ENCODE results near the gene VTCN1. TPM values are rescaled to one million over a fixed set of nuclear protein-coding genes. Genes with fewer than 3 reads are reported as not detected.
"Not testable (repeated sequence)": the region's sequence is repeated elsewhere in the genome, so short reads cannot be mapped to it uniquely, and the experiment has no call there.

VTCN1 gene
- polyA plus RNA-seq, 4 donors = 0.03 to 0.27 (median 0.10) TPM; not detected in 1

- no peak overlapping the region for H3K27ac ChIP-seq (ENCODE audit: low read depth in 1 of 3, low read length in 2 of 3)
- no peaks in the 10 kb centered on the region for H3K9me3 ChIP-seq (ENCODE audit: control insufficient read depth in 2 of 2, insufficient read depth in 1 of 2, low read depth in 1 of 2, low read length in 1 of 2)
- no peak for FAIRE-seq
- H3K4me3 ChIP-seq (ENCODE audit: low read depth in 1 of 3, low read length in 3 of 3) = no peak overlapping the region
- WGBS, 3 donors = 88 to 95% (median 90%) methylated on average over 2 of the region's 2 CpGs
- no peaks in the 10 kb centered on the region for H3K27me3 ChIP-seq (ENCODE audit: control insufficient read depth in 3 of 3, insufficient read depth in 3 of 3, low read length in 3 of 3)
- DNase-seq = no peak
- H3K36me3 ChIP-seq (ENCODE audit: control insufficient read depth in 3 of 3, insufficient read depth in 2 of 3, low read depth in 1 of 3, low read length in 3 of 3) = peaks cover 0 to 9% (median 2%) of the 10 kb centered on the region in 3 donors
- H3K4me1 ChIP-seq (ENCODE audit: control insufficient read depth in 3 of 3, insufficient read depth in 2 of 3, low read depth in 1 of 3, low read length in 2 of 3) = peaks cover 0 to 5% (median 0%) of the 10 kb centered on the region in 3 donors
These were observed 104.2 kb downstream of the VTCN1 start for GRCh38 chr1:117106478-117106877.

GRCh38 chr1:117105722-117106121 lies 105.0 kb downstream of the VTCN1 start:
- H3K9me3 ChIP-seq (ENCODE audit: control insufficient read depth in 2 of 2, insufficient read depth in 1 of 2, low read depth in 1 of 2, low read length in 1 of 2) = no peaks in the 10 kb centered on the region
- no peak for FAIRE-seq
- H3K4me1 ChIP-seq (ENCODE audit: control insufficient read depth in 3 of 3, insufficient read depth in 2 of 3, low read depth in 1 of 3, low read length in 2 of 3) = peaks cover 0 to 5% (median 0%) of the 10 kb centered on the region in 3 donors
- H3K4me3 ChIP-seq (ENCODE audit: low read depth in 1 of 3, low read length in 3 of 3) = no peak overlapping the region
- H3K27me3 ChIP-seq (ENCODE audit: control insufficient read depth in 3 of 3, insufficient read depth in 3 of 3, low read length in 3 of 3) = no peaks in the 10 kb centered on the region
- H3K36me3 ChIP-seq (ENCODE audit: control insufficient read depth in 3 of 3, insufficient read depth in 2 of 3, low read depth in 1 of 3, low read length in 3 of 3) = peaks cover 0 to 9% (median 2%) of the 10 kb centered on the region in 3 donors
- no peak overlapping the region for H3K27ac ChIP-seq (ENCODE audit: low read depth in 1 of 3, low read length in 2 of 3)
- DNase-seq = peak; percentile 37 to 64

GRCh38 chr1:117104986-117105385 lies 105.7 kb downstream of the VTCN1 start:
- peak in 1 of 2 donors; percentile 52 for DNase-seq
- Histone ChIP-seq H3K36me3 (ENCODE audit: control insufficient read depth in 3 of 3, insufficient read depth in 2 of 3, low read depth in 1 of 3, low read length in 3 of 3) (peaks cover 2 to 14% (median 2%) of the 10 kb centered on the region in 3 donors), H3K27me3 (ENCODE audit: control insufficient read depth in 3 of 3, insufficient read depth in 3 of 3, low read length in 3 of 3) (no peaks in the 10 kb centered on the region), H3K4me3 (ENCODE audit: low read depth in 1 of 3, low read length in 3 of 3) (no peak overlapping the region), H3K4me1 (ENCODE audit: control insufficient read depth in 3 of 3, insufficient read depth in 2 of 3, low read depth in 1 of 3, low read length in 2 of 3) (peaks cover 0 to 5% (median 0%) of the 10 kb centered on the region in 3 donors), H3K27ac (ENCODE audit: low read depth in 1 of 3, low read length in 2 of 3) (no peak overlapping the region), H3K9me3 (ENCODE audit: control insufficient read depth in 2 of 2, insufficient read depth in 1 of 2, low read depth in 1 of 2, low read length in 1 of 2) (no peaks in the 10 kb centered on the region)
- FAIRE-seq = no peak
- 72 to 90% (median 89%) methylated on average over 3 of the region's 3 CpGs for WGBS, 3 donors

GRCh38 chr1:117101858-117102257 lies 108.9 kb downstream of the VTCN1 start:
- H3K36me3 ChIP-seq (ENCODE audit: control insufficient read depth in 3 of 3, insufficient read depth in 2 of 3, low read depth in 1 of 3, low read length in 3 of 3) = peaks cover 4 to 11% (median 8%) of the 10 kb centered on the region in 3 donors
- not testable (repeated sequence) for H3K4me1 ChIP-seq (ENCODE audit: control insufficient read depth in 3 of 3, insufficient read depth in 2 of 3, low read depth in 1 of 3, low read length in 2 of 3); H3K27ac ChIP-seq (ENCODE audit: low read depth in 1 of 3, low read length in 2 of 3); FAIRE-seq; H3K9me3 ChIP-seq (ENCODE audit: control insufficient read depth in 2 of 2, insufficient read depth in 1 of 2, low read depth in 1 of 2, low read length in 1 of 2); DNase-seq; H3K27me3 ChIP-seq (ENCODE audit: control insufficient read depth in 3 of 3, insufficient read depth in 3 of 3, low read length in 3 of 3); H3K4me3 ChIP-seq (ENCODE audit: low read depth in 1 of 3, low read length in 3 of 3)
- 95 to 100% (median 96%) methylated on average over 3 of the region's 3 CpGs for WGBS, 3 donors

- Histone ChIP-seq H3K4me3 (ENCODE audit: low read depth in 1 of 3, low read length in 3 of 3) (no peak overlapping the region), H3K4me1 (ENCODE audit: control insufficient read depth in 3 of 3, insufficient read depth in 2 of 3, low read depth in 1 of 3, low read length in 2 of 3) (peaks cover 0 to 5% (median 3%) of the 10 kb centered on the region in 3 donors), H3K27ac (ENCODE audit: low read depth in 1 of 3, low read length in 2 of 3) (no peak overlapping the region), H3K36me3 (ENCODE audit: control insufficient read depth in 3 of 3, insufficient read depth in 2 of 3, low read depth in 1 of 3, low read length in 3 of 3) (peaks cover 4 to 11% (median 8%) of the 10 kb centered on the region in 3 donors), H3K27me3 (ENCODE audit: control insufficient read depth in 3 of 3, insufficient read depth in 3 of 3, low read length in 3 of 3) (no peaks in the 10 kb centered on the region), H3K9me3 (ENCODE audit: control insufficient read depth in 2 of 2, insufficient read depth in 1 of 2, low read depth in 1 of 2, low read length in 1 of 2) (no peaks in the 10 kb centered on the region)
- FAIRE-seq (no peak), DNase-seq (no peak)
- 79 to 95% (median 94%) methylated on average over 1 of the region's 1 CpG for WGBS, 3 donors
These were observed 109.4 kb downstream of the VTCN1 start for GRCh38 chr1:117101334-117101733.

GRCh38 chr1:117098287-117098890 lies 112.3 kb downstream of the VTCN1 start:
- DNase-seq (no peak), FAIRE-seq (no peak)
- H3K36me3 ChIP-seq (ENCODE audit: control insufficient read depth in 3 of 3, insufficient read depth in 2 of 3, low read depth in 1 of 3, low read length in 3 of 3) = peaks cover 4 to 17% (median 8%) of the 10 kb centered on the region in 3 donors
- peaks cover 0 to 9% (median 2%) of the 10 kb centered on the region in 3 donors for H3K4me1 ChIP-seq (ENCODE audit: control insufficient read depth in 3 of 3, insufficient read depth in 2 of 3, low read depth in 1 of 3, low read length in 2 of 3)
- no peak overlapping the region for H3K4me3 ChIP-seq (ENCODE audit: low read depth in 1 of 3, low read length in 3 of 3)
- no peaks in the 10 kb centered on the region for H3K27me3 ChIP-seq (ENCODE audit: control insufficient read depth in 3 of 3, insufficient read depth in 3 of 3, low read length in 3 of 3)
- no peaks in the 10 kb centered on the region for H3K9me3 ChIP-seq (ENCODE audit: control insufficient read depth in 2 of 2, insufficient read depth in 1 of 2, low read depth in 1 of 2, low read length in 1 of 2)
- 95 to 96% (median 95%) methylated on average over 4 of the region's 4 CpGs for WGBS, 3 donors
- H3K27ac ChIP-seq (ENCODE audit: low read depth in 1 of 3, low read length in 2 of 3) = no peak overlapping the region

GRCh38 chr1:117097443-117097842 lies 113.3 kb downstream of the VTCN1 start:
- peaks cover 0 to 9% (median 4%) of the 10 kb centered on the region in 3 donors for H3K4me1 ChIP-seq (ENCODE audit: control insufficient read depth in 3 of 3, insufficient read depth in 2 of 3, low read depth in 1 of 3, low read length in 2 of 3)
- H3K9me3 ChIP-seq (ENCODE audit: control insufficient read depth in 2 of 2, insufficient read depth in 1 of 2, low read depth in 1 of 2, low read length in 1 of 2) = peaks cover 0 to 6% of the 10 kb centered on the region in 2 donors
- H3K27ac ChIP-seq (ENCODE audit: low read depth in 1 of 3, low read length in 2 of 3) = peak overlapping the region in 1 of 3 donors; percentile 5
- H3K4me3 ChIP-seq (ENCODE audit: low read depth in 1 of 3, low read length in 3 of 3) = no peak overlapping the region
- DNase-seq (no peak), FAIRE-seq (no peak)
- peaks cover 4 to 22% (median 8%) of the 10 kb centered on the region in 3 donors for H3K36me3 ChIP-seq (ENCODE audit: control insufficient read depth in 3 of 3, insufficient read depth in 2 of 3, low read depth in 1 of 3, low read length in 3 of 3)
- 34 to 71% (median 61%) methylated on average over 4 of the region's 4 CpGs for WGBS, 3 donors
- H3K27me3 ChIP-seq (ENCODE audit: control insufficient read depth in 3 of 3, insufficient read depth in 3 of 3, low read length in 3 of 3) = no peaks in the 10 kb centered on the region

- Histone ChIP-seq H3K36me3 (ENCODE audit: control insufficient read depth in 3 of 3, insufficient read depth in 2 of 3, low read depth in 1 of 3, low read length in 3 of 3) (peaks cover 2 to 19% (median 8%) of the 10 kb centered on the region in 3 donors), H3K4me3 (ENCODE audit: low read depth in 1 of 3, low read length in 3 of 3) (no peak overlapping the region), H3K4me1 (ENCODE audit: control insufficient read depth in 3 of 3, insufficient read depth in 2 of 3, low read depth in 1 of 3, low read length in 2 of 3) (peaks cover 0 to 9% (median 4%) of the 10 kb centered on the region in 3 donors), H3K9me3 (ENCODE audit: control insufficient read depth in 2 of 2, insufficient read depth in 1 of 2, low read depth in 1 of 2, low read length in 1 of 2) (peaks cover 0 to 6% of the 10 kb centered on the region in 2 donors), H3K27ac (ENCODE audit: low read depth in 1 of 3, low read length in 2 of 3) (peak overlapping the region in 1 of 3 donors; percentile 5), H3K27me3 (ENCODE audit: control insufficient read depth in 3 of 3, insufficient read depth in 3 of 3, low read length in 3 of 3) (no peaks in the 10 kb centered on the region)
- WGBS, 3 donors = 27 to 76% (median 36%) methylated on average over 3 of the region's 3 CpGs
- DNase-seq = peak in 1 of 2 donors; percentile 62
- no peak for FAIRE-seq
These were observed 113.7 kb downstream of the VTCN1 start for GRCh38 chr1:117096951-117097408.

Measured in small intestine (tissue), 7 donors.